Uterus (tissue), 2 donors: ENCODE results near the gene CDH15.

Experiments
- POLR2A ChIP-seq, 2 donors: fragments of 450-650 bp; IDR thresholded peaks; one replicate each; pipeline ENCODE4 v1.6.1; 2016; ENCODE audit warnings: antibody characterized with exemption in 2 of 2, mild to moderate bottlenecking in 1 of 2, moderate library complexity in 1 of 2
- TF ChIP-seq, protein P1 (sequence below), 4 experiments: fragments of 200-600 bp in 2 of 4; fragments of 450-650 bp in 2 of 4; sonication (generic) in 2 of 4; IDR thresholded peaks; one replicate each; pipeline ENCODE4 v1.5.1; 2016 to 2019; ENCODE audit warnings: antibody characterized with exemption in 4 of 4, mild to moderate bottlenecking in 2 of 4, moderate library complexity in 1 of 4

DNA sequence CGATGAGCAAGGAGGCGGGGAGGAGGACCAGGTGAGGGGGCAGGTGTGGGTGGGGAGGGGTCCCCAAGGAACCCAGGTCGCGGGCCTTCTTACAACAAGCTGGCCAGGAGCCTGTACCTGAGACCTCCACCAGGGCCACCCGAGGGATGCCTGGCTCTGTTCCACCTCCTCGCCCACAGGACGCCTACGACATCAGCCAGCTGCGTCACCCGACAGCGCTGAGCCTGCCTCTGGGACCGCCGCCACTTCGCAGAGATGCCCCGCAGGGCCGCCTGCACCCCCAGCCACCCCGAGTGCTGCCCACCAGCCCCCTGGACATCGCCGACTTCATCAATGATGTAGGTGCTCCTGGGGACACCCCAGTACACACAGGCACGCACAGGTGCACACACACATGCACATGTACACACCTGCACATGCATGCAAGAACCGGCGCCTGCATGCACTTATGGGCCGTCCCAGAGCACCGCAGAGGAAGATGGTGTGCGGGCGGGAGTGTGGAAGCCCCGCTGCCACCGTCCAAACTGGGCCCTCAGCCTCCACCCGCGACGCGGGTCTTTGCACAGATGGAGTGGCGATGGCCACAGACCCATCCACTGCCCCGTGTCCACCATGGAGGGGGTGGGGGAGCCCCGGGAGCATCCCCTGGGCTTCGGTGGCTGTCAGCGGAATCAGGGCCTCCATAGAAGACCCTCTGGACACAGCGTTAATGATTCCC lies 22.2 kb downstream of the CDH15 start:
- TF ChIP-seq, protein P1, sequence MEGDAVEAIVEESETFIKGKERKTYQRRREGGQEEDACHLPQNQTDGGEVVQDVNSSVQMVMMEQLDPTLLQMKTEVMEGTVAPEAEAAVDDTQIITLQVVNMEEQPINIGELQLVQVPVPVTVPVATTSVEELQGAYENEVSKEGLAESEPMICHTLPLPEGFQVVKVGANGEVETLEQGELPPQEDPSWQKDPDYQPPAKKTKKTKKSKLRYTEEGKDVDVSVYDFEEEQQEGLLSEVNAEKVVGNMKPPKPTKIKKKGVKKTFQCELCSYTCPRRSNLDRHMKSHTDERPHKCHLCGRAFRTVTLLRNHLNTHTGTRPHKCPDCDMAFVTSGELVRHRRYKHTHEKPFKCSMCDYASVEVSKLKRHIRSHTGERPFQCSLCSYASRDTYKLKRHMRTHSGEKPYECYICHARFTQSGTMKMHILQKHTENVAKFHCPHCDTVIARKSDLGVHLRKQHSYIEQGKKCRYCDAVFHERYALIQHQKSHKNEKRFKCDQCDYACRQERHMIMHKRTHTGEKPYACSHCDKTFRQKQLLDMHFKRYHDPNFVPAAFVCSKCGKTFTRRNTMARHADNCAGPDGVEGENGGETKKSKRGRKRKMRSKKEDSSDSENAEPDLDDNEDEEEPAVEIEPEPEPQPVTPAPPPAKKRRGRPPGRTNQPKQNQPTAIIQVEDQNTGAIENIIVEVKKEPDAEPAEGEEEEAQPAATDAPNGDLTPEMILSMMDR (IDR thresholded peaks at IDR 0.05): no peak
- TF ChIP-seq POLR2A (IDR thresholded peaks at IDR 0.05): no peak
